ENCODE measurements around the gene STOM. TPM values are rescaled to one million over a fixed set of nuclear protein-coding genes. Genes with fewer than 3 reads are reported as not detected.

Gene STOM
- total RNA-seq, 1 donor from 2014 or later: 620 TPM

Other genes starting within 250 kb of the STOM start
- 56.9 TPM for gene RAB14, start 168.4 kb downstream of the STOM start, total RNA-seq
- 843 TPM for gene GSN, start 102.1 kb downstream of the STOM start, total RNA-seq
- gene GGTA1, start 129.6 kb upstream of the STOM start, total RNA-seq: 6.0 TPM